CD4-positive, alpha-beta memory T cell (primary cell): ENCODE results near the gene EFCAB12. TPM values are rescaled to one million over a fixed set of nuclear protein-coding genes. Genes with fewer than 3 reads are reported as not detected.

ENCODE experiments used
- CTCF ChIA-PET: fragments of 350-600 bp; sonication (Branson Sonifier 250); formaldehyde crosslinking; loops from one replicate; lab custom pipeline; 2021; ENCODE audit warnings: inconsistent platforms; ENCODE audit not compliant: partially characterized antibody; lab: Charles Lee
- POLR2A ChIA-PET: fragments of 350-600 bp; sonication (Branson Sonifier 250); formaldehyde crosslinking; loops from one replicate; lab custom pipeline; 2021; ENCODE audit not compliant: partially characterized antibody; lab: Charles Lee
- DNase-seq, 5 donors: peaks; one replicate each; pipeline versions ENCODE4 v3.0.0 to v3.0.0-alpha.2; 2020 to 2022; ENCODE audit warnings: mixed read lengths in 1 of 5
- H3K27ac ChIP-seq: one replicate; pipeline ENCODE4 v1.7.0; 2013; ENCODE audit warnings: low read depth, low read length
- H3K27me3 ChIP-seq: 2 replicates; pipeline ENCODE4 v1.7.0; 2013; ENCODE audit warnings: mild to moderate bottlenecking, low read length, moderate library complexity; ENCODE audit not compliant: insufficient read depth
- H3K36me3 ChIP-seq: 2 replicates; pipeline ENCODE4 v1.7.0; 2013; ENCODE audit warnings: mild to moderate bottlenecking, low read length, moderate library complexity; ENCODE audit not compliant: insufficient read depth
- H3K4me1 ChIP-seq: 2 replicates; pipeline ENCODE4 v1.7.0; 2013; ENCODE audit warnings: mild to moderate bottlenecking, low read length, moderate library complexity; ENCODE audit not compliant: insufficient read depth
- H3K4me3 ChIP-seq, 2 donors: one replicate each; pipeline ENCODE4 v1.7.0; 2013; ENCODE audit warnings: low read length in 2 of 2, mild to moderate bottlenecking in 1 of 2
- H3K9me3 ChIP-seq, 2 donors: one replicate each; pipeline ENCODE4 v1.7.0; 2013; ENCODE audit warnings: low read length in 2 of 2, control low read depth in 1 of 2; ENCODE audit not compliant: control insufficient read depth in 1 of 2
- H3K27ac Mint-ChIP-seq, 7 donors: one replicate each; pipeline ENCODE4 v1.8.0; 2020 to 2021; ENCODE audit warnings: mixed read lengths in 7 of 7, mild to moderate bottlenecking in 6 of 7, inconsistent platforms in 3 of 7, moderate library complexity in 3 of 7
- H3K27me3 Mint-ChIP-seq, 2 donors: one replicate each; pipeline ENCODE4 v1.8.0; 2020 to 2021; ENCODE audit warnings: mixed read lengths in 2 of 2
- H3K36me3 Mint-ChIP-seq, 2 donors: one replicate each; pipeline ENCODE4 v1.8.0; 2020 to 2021; ENCODE audit warnings: mixed read lengths in 2 of 2, inconsistent platforms in 1 of 2, mild to moderate bottlenecking in 1 of 2
- H3K4me1 Mint-ChIP-seq, 4 donors: one replicate each; pipeline ENCODE4 v1.8.0; 2020 to 2021; ENCODE audit warnings: mixed read lengths in 4 of 4, mild to moderate bottlenecking in 1 of 4
- H3K4me3 Mint-ChIP-seq, 8 donors: one replicate each; pipeline ENCODE4 v1.8.0; 2020 to 2021; ENCODE audit warnings: mixed read lengths in 8 of 8, mild to moderate bottlenecking in 7 of 8, moderate library complexity in 6 of 8, inconsistent platforms in 3 of 8
- H3K9me3 Mint-ChIP-seq, 8 donors: one replicate each; pipeline ENCODE4 v1.8.0; 2020 to 2021; ENCODE audit warnings: mixed read lengths in 8 of 8, mild to moderate bottlenecking in 5 of 8, inconsistent platforms in 3 of 8, moderate library complexity in 1 of 8
- intact Hi-C: fragments of 100-400 bp; cut with micrococcal nuclease; formaldehyde crosslinking; loops from one replicate; pipeline ENCODE4 v1.15.1; 2023
- polyA plus RNA-seq, 2 donors: library from polyadenylated mRNA; unstranded; fragments of 300-500 nt; fragmentation: Illumina TruSeq; gene quantifications; one replicate each; pipeline ENCODE4 v1.2.3, GENCODE V29; 2021
- total RNA-seq, 2 experiments: library from RNA; stranded (reverse); gene quantifications; one replicate each; pipeline ENCODE4 v1.2.3, GENCODE V29; 2021

The EFCAB12 gene
- total and polyA plus RNA-seq, 4 experiments from 2014 or later = 0.09 to 1.6 (median 1.5) TPM; not detected in 1

DNA sequence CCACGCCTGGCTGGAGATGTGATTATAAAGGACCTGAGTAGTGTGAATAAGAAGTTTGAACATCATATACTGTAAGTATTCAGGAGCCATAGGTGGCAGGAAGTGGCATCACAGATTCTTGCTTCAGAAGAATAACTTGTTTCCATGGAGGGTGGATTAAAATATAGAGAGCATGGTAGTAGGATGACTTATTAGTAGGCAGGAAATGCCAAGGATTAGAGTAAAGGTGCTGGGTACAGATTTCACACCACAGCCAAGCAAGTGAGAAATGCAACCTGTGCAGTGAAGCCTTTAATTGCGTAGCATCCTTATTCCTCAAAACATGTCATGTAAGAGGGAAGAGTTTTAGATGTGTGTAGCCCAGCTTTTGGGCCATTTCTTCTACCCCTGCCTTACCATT lies 42.4 kb upstream of the EFCAB12 start:
- H3K27ac Mint-ChIP-seq = no peak overlapping the region
- H3K36me3 Mint-ChIP-seq = peaks cover 10 to 18% of the 10 kb centered on the region in 2 donors
- H3K4me1 Mint-ChIP-seq = peaks cover 0 to 14% (median 8%) of the 10 kb centered on the region in 4 donors
- H3K27me3 Mint-ChIP-seq = no peaks in the 10 kb centered on the region
- H3K27ac ChIP-seq = no peak overlapping the region
- no peak for DNase-seq
- no peak overlapping the region for H3K4me3 ChIP-seq
- no peaks in the 10 kb centered on the region for H3K27me3 ChIP-seq
- CTCF ChIA-PET = interaction anchor here (1.3 to 3.9 kb wide), 2 partner anchors 12 to 19 kb away, joined by 3 to 16 read pairs; no protein-coding TSS in a partner anchor
- POLR2A ChIA-PET = no interaction called here
- intact Hi-C loops = no loop called here
- H3K9me3 ChIP-seq = no peaks in the 10 kb centered on the region
- peaks cover 13% of the 10 kb centered on the region for H3K4me1 ChIP-seq
- no peaks in the 10 kb centered on the region for H3K9me3 Mint-ChIP-seq
- no peak overlapping the region for H3K4me3 Mint-ChIP-seq
- H3K36me3 ChIP-seq = no peaks in the 10 kb centered on the region

GRCh38 chr3:129469026-129469425 lies 40.6 kb upstream of the EFCAB12 start:
- H3K4me3 Mint-ChIP-seq = no peak overlapping the region
- H3K27ac Mint-ChIP-seq = peak overlapping the region in 6 of 7 donors; percentile 18 to 77 (median 39)
- peak in 3 of 5 donors; percentile 7 to 28 (median 23) for DNase-seq
- Histone ChIP-seq H3K9me3 (no peaks in the 10 kb centered on the region), H3K4me3 (no peak overlapping the region), H3K27me3 (no peaks in the 10 kb centered on the region), H3K36me3 (no peaks in the 10 kb centered on the region), H3K4me1 (peaks cover 13% of the 10 kb centered on the region), H3K27ac (no peak overlapping the region)
- ChIA-PET CTCF (interaction anchor here (0.7 to 3.9 kb wide), 3 partner anchors 20 to 159 kb away, joined by 3 to 16 read pairs (median 3); no protein-coding TSS in a partner anchor), POLR2A (interaction anchor here (1.2 to 2.3 kb wide), 4 partner anchors 28 to 353 kb away, joined by 3 to 10 read pairs (median 5); partner anchors contain the start of genes IFT122 and MBD4)
- H3K9me3 Mint-ChIP-seq = no peaks in the 10 kb centered on the region
- peaks cover 13 to 21% of the 10 kb centered on the region in 2 donors for H3K36me3 Mint-ChIP-seq
- H3K27me3 Mint-ChIP-seq = no peaks in the 10 kb centered on the region
- intact Hi-C loops = no loop called here
- peaks cover 0 to 14% (median 8%) of the 10 kb centered on the region in 4 donors for H3K4me1 Mint-ChIP-seq

DNA sequence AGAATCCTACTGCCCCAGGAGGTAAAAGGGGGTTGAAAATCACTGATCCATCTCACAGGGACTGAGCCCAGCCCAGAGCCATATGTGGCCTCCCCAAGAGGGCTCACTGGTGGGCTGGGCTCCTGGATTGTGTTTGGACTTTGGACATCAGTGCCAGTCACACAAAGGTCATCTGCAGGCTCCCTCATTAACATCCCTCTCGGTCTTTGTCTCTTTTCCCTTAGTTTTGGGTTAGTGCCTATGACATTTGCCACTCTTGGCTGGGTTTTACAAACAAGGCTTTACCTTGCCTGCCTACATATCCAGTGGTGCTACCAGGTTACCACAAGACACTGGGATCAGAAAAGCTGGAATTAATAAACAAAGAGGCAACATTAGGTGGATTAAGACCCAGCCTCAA lies 39.5 kb upstream of the EFCAB12 start:
- Mint-ChIP-seq H3K4me1 (peaks cover 0 to 14% (median 8%) of the 10 kb centered on the region in 4 donors), H3K9me3 (no peaks in the 10 kb centered on the region), H3K4me3 (no peak overlapping the region), H3K36me3 (peaks cover 13 to 23% of the 10 kb centered on the region in 2 donors), H3K27me3 (no peaks in the 10 kb centered on the region), H3K27ac (peak overlapping the region in 1 of 7 donors; percentile 46)
- no peak overlapping the region for H3K4me3 ChIP-seq
- H3K36me3 ChIP-seq = no peaks in the 10 kb centered on the region
- ChIA-PET CTCF (no interaction called here), POLR2A (no interaction called here)
- no peaks in the 10 kb centered on the region for H3K27me3 ChIP-seq
- peaks cover 13% of the 10 kb centered on the region for H3K4me1 ChIP-seq
- H3K9me3 ChIP-seq = no peaks in the 10 kb centered on the region
- DNase-seq = no peak
- intact Hi-C loops = no loop called here
- no peak overlapping the region for H3K27ac ChIP-seq

DNA sequence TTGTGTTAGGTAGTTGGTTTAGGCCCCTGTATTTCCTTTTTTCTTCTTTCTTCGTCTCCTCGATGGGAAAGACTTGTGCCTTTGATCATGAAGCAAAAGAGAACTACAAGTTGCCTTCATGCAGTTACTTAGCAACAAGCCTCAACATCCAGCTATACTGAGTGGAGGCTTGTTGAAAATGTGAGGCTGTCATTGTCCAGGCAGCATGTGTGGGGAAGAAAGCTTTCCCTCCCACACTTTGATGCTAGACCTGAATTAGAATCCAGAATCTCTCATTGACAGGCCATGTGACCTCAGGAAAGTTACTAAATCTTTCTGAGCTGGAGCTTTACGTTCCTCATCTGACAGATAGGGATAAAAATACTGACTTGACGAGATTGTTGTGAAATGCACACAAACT lies 35.3 kb upstream of the EFCAB12 start:
- Mint-ChIP-seq H3K36me3 (peaks cover 13 to 14% of the 10 kb centered on the region in 2 donors), H3K4me3 (no peak overlapping the region), H3K4me1 (peaks cover 1 to 11% (median 3%) of the 10 kb centered on the region in 4 donors), H3K9me3 (peaks cover 0 to 2% (median 0%) of the 10 kb centered on the region in 8 donors), H3K27me3 (no peaks in the 10 kb centered on the region), H3K27ac (no peak overlapping the region)
- Histone ChIP-seq H3K27me3 (no peaks in the 10 kb centered on the region), H3K36me3 (no peaks in the 10 kb centered on the region), H3K4me3 (no peak overlapping the region), H3K9me3 (no peaks in the 10 kb centered on the region), H3K4me1 (peaks cover 3% of the 10 kb centered on the region), H3K27ac (no peak overlapping the region)
- POLR2A ChIA-PET = no interaction called here
- CTCF ChIA-PET = interaction anchor here (2.2 kb wide), 1 partner anchor 27 kb away, joined by 6 read pairs; no protein-coding TSS in a partner anchor
- intact Hi-C loops = no loop called here
- DNase-seq = no peak

DNA sequence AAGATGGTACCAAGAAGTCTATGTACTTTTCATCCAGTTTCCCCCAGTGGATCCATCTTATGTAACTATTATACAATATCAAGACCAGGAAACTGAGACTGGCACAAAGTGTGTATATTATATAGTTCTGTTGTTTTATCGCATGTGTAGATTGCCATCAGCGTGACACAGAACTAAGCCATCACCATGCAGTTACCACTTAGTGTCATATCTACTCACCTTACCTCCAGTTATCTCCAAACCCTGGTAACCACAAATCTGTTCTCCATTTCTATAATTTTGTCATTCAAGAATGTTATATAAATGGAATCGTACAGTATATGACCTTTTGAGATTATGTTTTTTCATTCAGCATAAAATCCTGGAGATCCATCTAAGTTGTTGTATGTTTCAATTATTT lies 34.7 kb upstream of the EFCAB12 start:
- Histone ChIP-seq H3K27ac (no peak overlapping the region), H3K36me3 (no peaks in the 10 kb centered on the region), H3K4me3 (no peak overlapping the region), H3K4me1 (no peaks in the 10 kb centered on the region), H3K9me3 (no peaks in the 10 kb centered on the region), H3K27me3 (no peaks in the 10 kb centered on the region)
- no peaks in the 10 kb centered on the region for H3K27me3 Mint-ChIP-seq
- H3K9me3 Mint-ChIP-seq = peaks cover 0 to 2% (median 0%) of the 10 kb centered on the region in 8 donors
- H3K4me1 Mint-ChIP-seq = peaks cover 0 to 14% (median 2%) of the 10 kb centered on the region in 4 donors
- ChIA-PET CTCF (interaction anchor here (2.2 kb wide), 1 partner anchor 28 kb away, joined by 6 read pairs; no protein-coding TSS in a partner anchor), POLR2A (interaction anchor here (1.0 kb wide), 1 partner anchor 23 kb away, joined by 4 read pairs; the partner anchor contains the start of genes IFT122 and MBD4)
- no peak overlapping the region for H3K4me3 Mint-ChIP-seq
- no peak for DNase-seq
- H3K36me3 Mint-ChIP-seq = peaks cover 13 to 14% of the 10 kb centered on the region in 2 donors
- H3K27ac Mint-ChIP-seq = no peak overlapping the region
- intact Hi-C loops = no loop called here

- ChIA-PET CTCF (no interaction called here), POLR2A (interaction anchor here (1.0 kb wide), 1 partner anchor 22 kb away, joined by 4 read pairs; the partner anchor contains the start of genes IFT122 and MBD4)
- Histone ChIP-seq H3K9me3 (no peaks in the 10 kb centered on the region), H3K4me3 (no peak overlapping the region), H3K27ac (no peak overlapping the region), H3K27me3 (no peaks in the 10 kb centered on the region), H3K36me3 (no peaks in the 10 kb centered on the region), H3K4me1 (no peaks in the 10 kb centered on the region)
- Mint-ChIP-seq H3K27me3 (no peaks in the 10 kb centered on the region), H3K4me3 (no peak overlapping the region), H3K4me1 (peaks cover 0 to 14% (median 2%) of the 10 kb centered on the region in 4 donors), H3K27ac (peak overlapping the region in 2 of 7 donors; percentile 37 to 73), H3K9me3 (peaks cover 0 to 2% (median 0%) of the 10 kb centered on the region in 8 donors), H3K36me3 (peaks cover 12 to 14% of the 10 kb centered on the region in 2 donors)
- no peak for DNase-seq
- intact Hi-C loops = no loop called here
These were observed 34.0 kb upstream of the EFCAB12 start for GRCh38 chr3:129462361-129462968.

DNA sequence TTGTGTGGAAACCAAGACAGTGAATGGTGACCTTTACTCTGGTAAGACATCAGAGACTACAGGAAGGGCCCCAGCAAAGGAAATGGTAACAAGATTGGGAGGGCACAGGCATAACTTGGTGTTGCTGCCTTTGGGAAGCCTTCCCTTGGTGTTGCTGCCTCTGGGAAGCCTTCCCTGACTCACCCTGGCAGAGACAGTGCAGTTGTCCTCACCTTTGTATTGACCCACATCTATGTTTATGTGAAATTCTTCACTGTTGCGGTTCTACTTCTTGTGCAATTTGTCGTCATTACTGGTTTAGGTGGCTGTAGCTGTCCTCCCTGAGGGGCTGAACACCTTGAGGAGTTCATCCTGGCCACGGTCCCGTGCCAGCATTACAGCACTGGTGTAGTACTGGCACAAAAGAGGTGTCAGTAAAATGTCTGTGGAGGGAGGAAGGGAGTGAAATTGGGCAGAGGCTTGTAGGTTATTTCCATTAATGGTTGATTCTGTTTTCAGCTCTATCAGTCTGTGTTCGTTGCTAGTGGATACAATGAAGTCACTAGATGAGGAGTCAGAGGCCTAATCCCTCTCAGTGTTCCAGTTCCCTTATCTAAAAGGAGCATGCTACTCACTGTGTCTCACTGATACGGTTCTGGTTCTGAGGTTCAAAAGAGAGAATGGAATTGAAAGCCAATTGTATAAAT lies 33.2 kb upstream of the EFCAB12 start:
- no peaks in the 10 kb centered on the region for H3K27me3 ChIP-seq
- Mint-ChIP-seq H3K36me3 (peaks cover 12 to 20% of the 10 kb centered on the region in 2 donors), H3K9me3 (peaks cover 0 to 2% (median 0%) of the 10 kb centered on the region in 8 donors), H3K27me3 (no peaks in the 10 kb centered on the region), H3K4me1 (peaks cover 0 to 14% (median 2%) of the 10 kb centered on the region in 4 donors), H3K4me3 (no peak overlapping the region), H3K27ac (peak overlapping the region in 1 of 7 donors; percentile 53)
- ChIA-PET CTCF (no interaction called here), POLR2A (no interaction called here)
- no peaks in the 10 kb centered on the region for H3K9me3 ChIP-seq
- intact Hi-C loops = no loop called here
- H3K27ac ChIP-seq = no peak overlapping the region
- no peaks in the 10 kb centered on the region for H3K4me1 ChIP-seq
- no peak for DNase-seq
- no peak overlapping the region for H3K4me3 ChIP-seq
- H3K36me3 ChIP-seq = no peaks in the 10 kb centered on the region
